ENCODE data around the gene THADA. TPM values are rescaled to one million over a fixed set of nuclear protein-coding genes. Genes with fewer than 3 reads are reported as not detected.

The THADA gene
- polyA plus RNA-seq, 1 experiment: 21.6 TPM

DNA sequence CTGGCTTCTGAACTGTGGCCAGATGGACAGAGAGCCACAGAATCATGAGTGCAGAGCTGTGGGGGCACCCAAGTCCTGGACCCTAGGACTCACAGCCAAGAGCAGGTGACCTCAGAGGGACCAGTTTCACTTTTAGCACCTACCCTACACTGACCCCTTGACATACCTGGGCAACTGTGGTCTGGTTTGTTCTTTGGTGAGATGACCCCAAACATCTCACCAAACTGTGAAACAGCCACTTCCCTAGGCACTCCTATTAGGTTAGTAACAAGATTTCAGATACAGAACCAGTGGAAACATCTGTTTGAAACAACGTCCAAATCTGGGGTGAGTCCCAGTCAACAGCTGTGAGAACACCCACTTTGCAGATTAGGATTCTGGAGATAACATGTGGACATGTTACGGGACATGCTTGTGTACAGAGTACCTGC is 367.5 kb downstream of the THADA start:
- peaks cover 17% of the 10 kb centered on the region for H3K36me3 ChIP-seq (ENCODE audit: control insufficient read depth, insufficient read depth, low read length)
- DNase-seq (ENCODE audit: low read depth): no peak

DNA sequence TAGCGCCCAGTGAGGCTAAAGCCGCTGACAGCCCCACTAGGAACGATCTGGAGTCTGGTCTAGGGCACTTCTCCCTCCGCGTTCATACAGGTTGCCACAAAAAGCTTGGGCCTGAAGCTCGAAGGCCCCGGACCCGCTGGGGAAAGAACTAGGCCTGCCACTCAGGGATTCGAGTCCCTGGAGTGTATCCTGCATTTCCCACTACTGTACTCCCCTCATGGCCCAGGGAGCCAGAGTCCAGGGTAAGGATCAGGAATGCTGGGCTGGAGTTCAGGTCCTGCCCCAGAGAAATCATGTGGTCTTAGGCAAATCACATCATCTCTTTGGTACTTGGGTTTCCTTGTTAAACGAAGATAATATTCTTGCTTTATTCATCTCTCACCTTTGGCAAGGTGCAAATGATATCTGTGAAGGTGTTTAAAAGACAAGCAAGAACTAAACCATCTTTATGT is 368.0 kb downstream of the THADA start:
- no peaks in the 10 kb centered on the region for H3K27me3 ChIP-seq (ENCODE audit: control insufficient read depth, insufficient read depth, low read length)
- DNase-seq (ENCODE audit: low read depth): no peak
- TF ChIP-seq, protein P1, sequence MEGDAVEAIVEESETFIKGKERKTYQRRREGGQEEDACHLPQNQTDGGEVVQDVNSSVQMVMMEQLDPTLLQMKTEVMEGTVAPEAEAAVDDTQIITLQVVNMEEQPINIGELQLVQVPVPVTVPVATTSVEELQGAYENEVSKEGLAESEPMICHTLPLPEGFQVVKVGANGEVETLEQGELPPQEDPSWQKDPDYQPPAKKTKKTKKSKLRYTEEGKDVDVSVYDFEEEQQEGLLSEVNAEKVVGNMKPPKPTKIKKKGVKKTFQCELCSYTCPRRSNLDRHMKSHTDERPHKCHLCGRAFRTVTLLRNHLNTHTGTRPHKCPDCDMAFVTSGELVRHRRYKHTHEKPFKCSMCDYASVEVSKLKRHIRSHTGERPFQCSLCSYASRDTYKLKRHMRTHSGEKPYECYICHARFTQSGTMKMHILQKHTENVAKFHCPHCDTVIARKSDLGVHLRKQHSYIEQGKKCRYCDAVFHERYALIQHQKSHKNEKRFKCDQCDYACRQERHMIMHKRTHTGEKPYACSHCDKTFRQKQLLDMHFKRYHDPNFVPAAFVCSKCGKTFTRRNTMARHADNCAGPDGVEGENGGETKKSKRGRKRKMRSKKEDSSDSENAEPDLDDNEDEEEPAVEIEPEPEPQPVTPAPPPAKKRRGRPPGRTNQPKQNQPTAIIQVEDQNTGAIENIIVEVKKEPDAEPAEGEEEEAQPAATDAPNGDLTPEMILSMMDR (IDR thresholded peaks at IDR 0.05; ENCODE audit: insufficient read depth, low read depth, low read length): peak; percentile 55
- peak overlapping the region; percentile 49 for H3K4me3 ChIP-seq (ENCODE audit: low read depth, low read length)
- CTCF ChIA-PET: interaction anchor here (0.6 to 4.9 kb wide), 22 partner anchors 12 to 400 kb away, joined by 3 to 66 read pairs (median 6); no protein-coding TSS in a partner anchor
- H3K36me3 ChIP-seq (ENCODE audit: control insufficient read depth, insufficient read depth, low read length): peaks cover 17% of the 10 kb centered on the region
- POLR2A ChIA-PET: interaction anchor here (1.1 kb wide), 1 partner anchor 273 kb away, joined by 5 read pairs; no protein-coding TSS in a partner anchor

More for the DNA sequence above, 367.5 kb downstream of the THADA start:
- CTCF ChIA-PET: interaction anchor here (0.9 to 4.9 kb wide), 32 partner anchors 12 to 401 kb away, joined by 3 to 66 read pairs (median 6); no protein-coding TSS in a partner anchor
- TF ChIP-seq, protein P1 (IDR thresholded peaks at IDR 0.05; ENCODE audit: insufficient read depth, low read depth, low read length): no peak
- Histone ChIP-seq H3K4me3 (ENCODE audit: low read depth, low read length) (no peak overlapping the region), H3K27me3 (ENCODE audit: control insufficient read depth, insufficient read depth, low read length) (no peaks in the 10 kb centered on the region)
- POLR2A ChIA-PET: no interaction called here

DNA sequence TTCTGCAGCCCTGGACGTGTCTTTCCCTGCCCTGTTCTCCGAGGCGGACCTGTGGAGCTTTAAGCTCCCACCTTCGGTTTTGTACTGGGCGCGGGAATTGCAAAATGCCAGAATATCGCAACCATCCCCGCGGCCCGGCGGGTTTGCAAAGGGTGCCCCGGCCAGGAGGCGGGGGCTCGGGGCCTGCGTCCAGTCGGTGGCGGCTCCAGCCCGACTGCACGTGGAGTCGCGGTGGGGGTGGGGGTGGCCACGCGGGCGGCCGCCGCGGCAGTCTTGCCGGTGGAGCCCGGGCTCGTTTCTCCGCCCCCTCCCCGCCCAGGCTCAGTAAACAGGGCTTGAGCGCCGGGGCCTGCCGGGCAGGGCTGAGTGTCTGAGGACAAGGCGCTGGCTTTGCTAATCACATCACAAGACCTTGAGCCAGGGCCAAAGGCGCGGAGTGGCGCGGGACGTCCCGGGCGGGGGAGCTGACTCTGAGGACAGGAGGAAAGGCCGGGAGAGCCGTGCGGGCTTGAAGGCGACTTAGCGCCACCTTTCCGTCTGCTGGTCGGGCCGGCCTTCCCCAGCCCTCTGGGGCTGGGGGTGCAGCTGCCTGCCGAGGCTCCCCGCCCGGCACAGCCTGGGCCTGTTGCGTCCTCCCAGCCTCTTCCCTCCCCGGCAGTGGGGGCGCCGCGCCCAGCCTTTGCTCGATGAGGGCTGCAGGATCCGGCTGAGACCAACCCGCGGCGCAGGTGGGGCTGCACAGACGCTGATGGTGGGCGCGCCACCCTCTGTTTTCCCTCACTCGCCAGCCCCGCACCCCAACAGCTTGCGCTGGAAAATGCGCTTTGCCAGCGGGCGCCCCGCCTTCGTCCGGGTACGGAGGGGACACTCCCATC is 368.6 kb downstream of the THADA start:
- CTCF ChIA-PET: interaction anchor here (0.6 to 4.9 kb wide), 22 partner anchors 13 to 399 kb away, joined by 3 to 66 read pairs (median 5); no protein-coding TSS in a partner anchor
- Histone ChIP-seq H3K36me3 (ENCODE audit: control insufficient read depth, insufficient read depth, low read length) (peaks cover 17% of the 10 kb centered on the region), H3K27me3 (ENCODE audit: control insufficient read depth, insufficient read depth, low read length) (no peaks in the 10 kb centered on the region), H3K4me3 (ENCODE audit: low read depth, low read length) (peak overlapping the region; percentile 49)
- TF ChIP-seq, protein P1 (IDR thresholded peaks at IDR 0.05; ENCODE audit: insufficient read depth, low read depth, low read length): no peak
- no peak for DNase-seq (ENCODE audit: low read depth)
- POLR2A ChIA-PET: interaction anchor here (0.5 to 1.2 kb wide), 14 partner anchors 24 to 370 kb away, joined by 3 to 10 read pairs (median 4); no protein-coding TSS in a partner anchor

DNA sequence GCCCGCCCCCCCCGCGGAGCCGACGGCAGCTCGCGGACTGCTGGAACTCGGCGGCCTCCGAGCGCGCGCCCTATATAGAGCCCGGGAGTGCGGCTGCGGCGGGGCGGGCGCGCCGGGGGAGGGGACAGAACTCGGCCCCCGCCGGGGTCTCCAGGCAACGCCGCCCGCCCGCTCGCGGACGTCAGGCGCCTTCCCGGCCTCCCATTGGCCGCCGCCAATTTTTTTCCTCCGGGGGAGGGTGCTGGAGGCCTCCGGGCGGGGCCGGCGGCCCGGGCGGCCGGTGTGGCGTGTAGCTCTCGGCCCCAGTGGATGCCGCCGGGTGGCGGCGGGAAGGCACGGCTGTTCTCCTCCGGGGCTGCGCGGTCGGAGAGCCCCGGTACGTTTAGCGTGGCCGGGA is 369.3 kb downstream of the THADA start, which contains the start of gene ZFP36L2:
ZFP36L2 (minus strand) TSS at position 49 of the 397 bp plus-strand sequence. CDS start 291 bp downstream, outside the sequence.
- Histone ChIP-seq H3K4me3 (ENCODE audit: low read depth, low read length) (peak within 1 kb of the TSS; percentile 95), H3K36me3 (ENCODE audit: control insufficient read depth, insufficient read depth, low read length) (peaks cover 17% of the 10 kb centered on the region), H3K27me3 (ENCODE audit: control insufficient read depth, insufficient read depth, low read length) (no peaks in the 10 kb centered on the region)
- DNase-seq (ENCODE audit: low read depth): no peak
- TF ChIP-seq, protein P1 (IDR thresholded peaks at IDR 0.05; ENCODE audit: insufficient read depth, low read depth, low read length): no peak
- POLR2A ChIA-PET: interaction anchor here (0.6 to 1.2 kb wide), 13 partner anchors 25 to 370 kb away, joined by 3 to 10 read pairs (median 4); no protein-coding TSS in a partner anchor
- CTCF ChIA-PET: interaction anchor here (0.6 to 4.9 kb wide), 16 partner anchors 58 to 398 kb away, joined by 3 to 66 read pairs (median 5); no protein-coding TSS in a partner anchor

Measured in BJ (cell line).